ENCODE results near the gene PCDHGB3. TPM values are rescaled to one million over a fixed set of nuclear protein-coding genes. Genes with fewer than 3 reads are reported as not detected.

The PCDHGB3 gene
- polyA plus RNA-seq, 2 of the 4 experiments (the other 2 are of a cell fraction): 0.28 to 1.2 TPM

DNA sequence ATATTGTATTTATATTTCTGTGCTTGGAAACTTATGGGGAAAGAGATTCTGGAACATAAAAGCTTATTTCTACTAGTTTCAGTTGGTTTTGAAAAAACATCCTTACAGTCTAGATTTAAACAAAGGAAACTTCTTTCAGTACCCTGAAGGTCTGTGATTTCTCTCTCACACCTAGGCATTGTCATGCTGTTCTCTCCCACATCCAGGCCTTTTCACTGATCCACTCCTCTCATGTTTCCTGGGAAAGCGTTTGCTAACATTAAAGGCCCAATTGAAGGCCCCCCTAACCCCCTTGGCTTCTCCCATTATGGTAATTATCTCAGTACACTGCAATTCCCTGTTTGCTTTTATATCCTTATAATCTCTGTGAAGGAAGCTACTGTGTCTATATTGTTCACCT lies 27.3 kb upstream of the PCDHGB3 start:
- no peak for DNase-seq (ENCODE audit: low read depth in 1 of 2, low spot score in 1 of 2)
- no peak for ATAC-seq
- Histone ChIP-seq H3K4me1 (no peaks in the 10 kb centered on the region), H3K4me3 (no peak overlapping the region), H3K27ac (no peak overlapping the region), H3K9me3 (peaks cover 37% of the 10 kb centered on the region), H3K4me2 (no peak overlapping the region)
- FAIRE-seq: no peak
- POLR2A ChIA-PET: no interaction called here
- TF ChIP-seq ZNF302 (CRISPR knock-in tag; IDR thresholded peaks at IDR 0.05) (no peak), MYC (IDR thresholded peaks at IDR 0.05; ENCODE audit: borderline replicate concordance, low read length) (no peak), NR3C1 (IDR thresholded peaks at IDR 0.05) (no peak), ZSCAN20 (CRISPR knock-in tag; IDR thresholded peaks at IDR 0.05) (no peak), POLR2AphosphoS2 (conservative IDR thresholded peaks at IDR 0.05; ENCODE audit: low read length) (no peak), CEBPB (IDR thresholded peaks at IDR 0.05) (no peak), ZC3H11A (IDR thresholded peaks at IDR 0.05) (no peak)
- TF ChIP-seq, protein P1, sequence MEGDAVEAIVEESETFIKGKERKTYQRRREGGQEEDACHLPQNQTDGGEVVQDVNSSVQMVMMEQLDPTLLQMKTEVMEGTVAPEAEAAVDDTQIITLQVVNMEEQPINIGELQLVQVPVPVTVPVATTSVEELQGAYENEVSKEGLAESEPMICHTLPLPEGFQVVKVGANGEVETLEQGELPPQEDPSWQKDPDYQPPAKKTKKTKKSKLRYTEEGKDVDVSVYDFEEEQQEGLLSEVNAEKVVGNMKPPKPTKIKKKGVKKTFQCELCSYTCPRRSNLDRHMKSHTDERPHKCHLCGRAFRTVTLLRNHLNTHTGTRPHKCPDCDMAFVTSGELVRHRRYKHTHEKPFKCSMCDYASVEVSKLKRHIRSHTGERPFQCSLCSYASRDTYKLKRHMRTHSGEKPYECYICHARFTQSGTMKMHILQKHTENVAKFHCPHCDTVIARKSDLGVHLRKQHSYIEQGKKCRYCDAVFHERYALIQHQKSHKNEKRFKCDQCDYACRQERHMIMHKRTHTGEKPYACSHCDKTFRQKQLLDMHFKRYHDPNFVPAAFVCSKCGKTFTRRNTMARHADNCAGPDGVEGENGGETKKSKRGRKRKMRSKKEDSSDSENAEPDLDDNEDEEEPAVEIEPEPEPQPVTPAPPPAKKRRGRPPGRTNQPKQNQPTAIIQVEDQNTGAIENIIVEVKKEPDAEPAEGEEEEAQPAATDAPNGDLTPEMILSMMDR (IDR thresholded peaks at IDR 0.05): no peak
- WGBS (ENCODE audit: missing lambda C conversion rate): 3% methylated on average over 1 of the region's 1 CpG
- CTCF ChIA-PET: interaction anchor here (0.8 to 1.0 kb wide), 2 partner anchors 215 to 221 kb away, joined by 3 to 4 read pairs; no protein-coding TSS in a partner anchor

- Histone ChIP-seq H3K9me3 (peaks cover 31% of the 10 kb centered on the region), H3K4me1 (no peaks in the 10 kb centered on the region), H3K4me2 (no peak within 1 kb of the TSS), H3K27ac (no peak within 1 kb of the TSS), H3K4me3 (no peak within 1 kb of the TSS)
- ChIA-PET CTCF (interaction anchor here (0.9 to 2.2 kb wide), 4 partner anchors 40 to 224 kb away, joined by 3 to 8 read pairs (median 6); partner anchors contain the start of gene PCDHGA7), POLR2A (no interaction called here)
- DNase-seq (ENCODE audit: low read depth in 1 of 2, low spot score in 1 of 2): peak in 1 of 2 experiments; percentile 61
- no peak for FAIRE-seq
- WGBS (ENCODE audit: missing lambda C conversion rate): 25% methylated on average over 9 of the region's 9 CpGs
- ATAC-seq: 0 out of 6 replicates have a peak, but pooled peaks of 1 of the 2 experiments have one; percentile 34
- TF ChIP-seq RAD21 (conservative IDR thresholded peaks at IDR 0.05 in 1 of 2, IDR thresholded peaks at IDR 0.05 in 1 of 2) (peak in 1 of 2 experiments; percentile 32; a peak in 1 of 5 replicates), CBX8 (IDR thresholded peaks at IDR 0.05) (no peak)
Measured at GRCh38 chr5:141343242-141343952, 26.6 kb upstream of the PCDHGB3 start, which contains the start of gene PCDHGA3. Gene PCDHGA3, plus strand, starts transcription at chr5:141343829. Its CDS starts 205 bp downstream, at chr5:141344034.

DNA sequence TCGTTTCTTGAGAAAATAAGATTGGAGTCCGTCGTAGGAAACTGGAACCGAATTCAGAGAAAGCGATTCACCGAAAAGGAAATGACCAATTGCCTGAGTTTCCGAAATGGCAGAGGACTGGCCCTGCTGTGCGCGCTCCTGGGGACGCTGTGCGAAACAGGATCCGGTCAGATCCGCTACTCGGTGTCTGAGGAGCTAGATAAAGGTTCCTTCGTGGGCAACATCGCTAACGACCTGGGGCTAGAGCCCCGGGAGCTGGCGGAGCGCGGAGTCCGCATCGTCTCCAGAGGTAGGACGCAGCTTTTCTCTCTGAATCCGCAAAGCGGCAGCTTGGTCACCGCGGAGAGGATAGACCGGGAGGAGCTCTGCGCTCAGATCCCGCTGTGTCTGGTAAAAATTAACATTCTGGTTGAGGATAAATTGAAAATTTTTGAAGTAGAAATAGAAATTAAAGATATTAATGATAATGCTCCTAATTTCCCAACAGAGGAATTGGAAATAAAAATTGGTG lies 26.0 kb upstream of the PCDHGB3 start:
- WGBS (ENCODE audit: missing lambda C conversion rate): 80% methylated on average over 31 of the region's 31 CpGs
- Histone ChIP-seq H3K9me3 (peaks cover 25% of the 10 kb centered on the region), H3K27ac (no peak overlapping the region), H3K4me2 (no peak overlapping the region), H3K4me1 (no peaks in the 10 kb centered on the region), H3K4me3 (no peak overlapping the region)
- ChIA-PET POLR2A (no interaction called here), CTCF (interaction anchor here (0.9 to 2.2 kb wide), 4 partner anchors 39 to 223 kb away, joined by 3 to 8 read pairs (median 6); partner anchors contain the start of gene PCDHGA7)
- TF ChIP-seq ESRRA (IDR thresholded peaks at IDR 0.05; ENCODE audit: borderline replicate concordance, low read length) (no peak), NFE2L2 (conservative IDR thresholded peaks at IDR 0.05; ENCODE audit: low read length) (no peak), FOXS1 (CRISPR knock-in tag; IDR thresholded peaks at IDR 0.05) (no peak), RNF2 (IDR thresholded peaks at IDR 0.05; ENCODE audit: borderline replicate concordance, low read depth) (no peak), KDM5A (IDR thresholded peaks at IDR 0.05) (no peak), HMGXB4 (CRISPR knock-in tag; IDR thresholded peaks at IDR 0.05; ENCODE audit: borderline replicate concordance) (no peak), HOXB13 (CRISPR knock-in tag; IDR thresholded peaks at IDR 0.05; ENCODE audit: low read depth) (no peak), ZFP36 (IDR thresholded peaks at IDR 0.05; ENCODE audit: borderline replicate concordance, partially characterized antibody) (no peak), TP53 (CRISPR knock-in tag; IDR thresholded peaks at IDR 0.05) (no peak)
- TF ChIP-seq, protein P2, sequence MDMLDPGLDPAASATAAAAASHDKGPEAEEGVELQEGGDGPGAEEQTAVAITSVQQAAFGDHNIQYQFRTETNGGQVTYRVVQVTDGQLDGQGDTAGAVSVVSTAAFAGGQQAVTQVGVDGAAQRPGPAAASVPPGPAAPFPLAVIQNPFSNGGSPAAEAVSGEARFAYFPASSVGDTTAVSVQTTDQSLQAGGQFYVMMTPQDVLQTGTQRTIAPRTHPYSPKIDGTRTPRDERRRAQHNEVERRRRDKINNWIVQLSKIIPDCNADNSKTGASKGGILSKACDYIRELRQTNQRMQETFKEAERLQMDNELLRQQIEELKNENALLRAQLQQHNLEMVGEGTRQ (IDR thresholded peaks at IDR 0.05): no peak
- TF ChIP-seq, protein P3, sequence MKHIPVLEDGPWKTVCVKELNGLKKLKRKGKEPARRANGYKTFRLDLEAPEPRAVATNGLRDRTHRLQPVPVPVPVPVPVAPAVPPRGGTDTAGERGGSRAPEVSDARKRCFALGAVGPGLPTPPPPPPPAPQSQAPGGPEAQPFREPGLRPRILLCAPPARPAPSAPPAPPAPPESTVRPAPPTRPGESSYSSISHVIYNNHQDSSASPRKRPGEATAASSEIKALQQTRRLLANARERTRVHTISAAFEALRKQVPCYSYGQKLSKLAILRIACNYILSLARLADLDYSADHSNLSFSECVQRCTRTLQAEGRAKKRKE (CRISPR knock-in tag; IDR thresholded peaks at IDR 0.05; ENCODE audit: low read depth): no peak
- TF ChIP-seq, protein P4, sequence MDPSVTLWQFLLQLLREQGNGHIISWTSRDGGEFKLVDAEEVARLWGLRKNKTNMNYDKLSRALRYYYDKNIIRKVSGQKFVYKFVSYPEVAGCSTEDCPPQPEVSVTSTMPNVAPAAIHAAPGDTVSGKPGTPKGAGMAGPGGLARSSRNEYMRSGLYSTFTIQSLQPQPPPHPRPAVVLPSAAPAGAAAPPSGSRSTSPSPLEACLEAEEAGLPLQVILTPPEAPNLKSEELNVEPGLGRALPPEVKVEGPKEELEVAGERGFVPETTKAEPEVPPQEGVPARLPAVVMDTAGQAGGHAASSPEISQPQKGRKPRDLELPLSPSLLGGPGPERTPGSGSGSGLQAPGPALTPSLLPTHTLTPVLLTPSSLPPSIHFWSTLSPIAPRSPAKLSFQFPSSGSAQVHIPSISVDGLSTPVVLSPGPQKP (IDR thresholded peaks at IDR 0.05; ENCODE audit: low read depth, low read length): no peak
- no peak for ATAC-seq
- FAIRE-seq: no peak
- DNase-seq (ENCODE audit: low read depth in 1 of 2, low spot score in 1 of 2): no peak
